Esophagus squamous epithelium (tissue), 5 donors: ENCODE measurements around the gene PROCA1. TPM values are rescaled to one million over a fixed set of nuclear protein-coding genes. Genes with fewer than 3 reads are reported as not detected.
A peak's percentile ranks its signal among the peaks of the same experiment; 100 is the strongest.

Source experiments
- DNase-seq: peaks from one replicate; lab custom pipeline; 2025; lab: John Stamatoyannopoulos, UW
- H3K27ac ChIP-seq, 4 donors: fragments of 200-600 bp; sonication (generic); one replicate each; pipeline ENCODE4 v1.5.1; 2016 to 2019; ENCODE audit warnings: mild to moderate bottlenecking in 1 of 4
- H3K27me3 ChIP-seq, 4 donors: fragments of 200-600 bp; sonication (generic); 1 replicate in 3 of 4; 2 replicates in 1 of 4; pipeline versions ENCODE4 v1.5.1 to v1.6.0; 2017 to 2021; ENCODE audit warnings: antibody characterized with exemption in 1 of 4
- H3K36me3 ChIP-seq, 3 donors: fragments of 200-600 bp; sonication (generic); one replicate each; pipeline ENCODE4 v1.5.1; 2016 to 2019
- H3K4me1 ChIP-seq, 3 donors: fragments of 200-600 bp; sonication (generic); one replicate each; pipeline ENCODE4 v1.5.1; 2017 to 2019
- H3K4me3 ChIP-seq, 4 donors: fragments of 200-600 bp; sonication (generic); 1 replicate in 3 of 4; 2 replicates in 1 of 4; pipeline ENCODE4 v1.5.1; 2016 to 2019; ENCODE audit warnings: mild to moderate bottlenecking in 2 of 4, moderate library complexity in 1 of 4
- H3K9me3 ChIP-seq, 3 donors: fragments of 200-600 bp; sonication (generic); one replicate each; pipeline ENCODE4 v1.5.1; 2016 to 2019
- POLR2A ChIP-seq, 4 donors: fragments of 450-650 bp; IDR thresholded peaks; one replicate each; pipeline ENCODE4 v1.6.1; 2017; ENCODE audit warnings: antibody characterized with exemption in 4 of 4, mild to moderate bottlenecking in 4 of 4, moderate library complexity in 3 of 4
- WGBS, 2 donors: methylation state at CpG; one replicate each; pipeline ENCODE4 v1.1.5; 2018; 5-methylcytosine and 5-hydroxymethylcytosine counted together
- intact Hi-C: fragments of 100-400 bp; cut with DNase I; formaldehyde crosslinking; loops from one replicate; pipeline ENCODE4 v1.15.0; 2022
- total RNA-seq, 4 donors: library from RNA; depleted of rRNA; stranded (reverse); fragments of >200 nt; gene quantifications; one replicate each; pipeline ENCODE4 v1.1.0, GENCODE V29; 2016
- TF ChIP-seq, protein P1 (sequence below), 6 experiments: fragments of 450-650 bp in 4 of 6; fragments of 200-600 bp in 2 of 6; sonication (generic) in 2 of 6; IDR thresholded peaks; one replicate each; pipeline ENCODE4 v1.5.1; 2016 to 2019; ENCODE audit warnings: antibody characterized with exemption in 6 of 6, mild to moderate bottlenecking in 4 of 6, moderate library complexity in 4 of 6
- donor health status: DM: yes; HTN: yes; CAD: no.

Gene PROCA1, protein sequence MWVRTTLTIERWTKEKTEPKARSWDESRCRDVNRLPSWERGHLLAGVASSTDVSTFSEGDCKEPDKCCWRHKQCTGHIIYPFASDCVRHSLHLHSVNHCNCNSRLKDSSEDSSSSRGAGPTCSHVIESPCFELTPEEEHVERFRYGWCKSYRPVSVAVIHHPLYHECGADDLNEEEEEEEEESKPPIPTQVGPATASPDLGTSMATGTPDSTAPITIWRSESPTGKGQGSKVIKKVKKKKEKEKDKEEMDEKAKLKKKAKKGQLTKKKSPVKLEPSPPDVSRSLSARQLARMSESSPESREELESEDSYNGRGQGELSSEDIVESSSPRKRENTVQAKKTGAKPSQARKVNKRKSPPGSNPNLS
- 1 to 10 TPM in 1 of 4 donors, under 1 TPM in 2, not detected in 1; 0.48 to 1.1 (median 0.64) TPM for total RNA-seq

DNA sequence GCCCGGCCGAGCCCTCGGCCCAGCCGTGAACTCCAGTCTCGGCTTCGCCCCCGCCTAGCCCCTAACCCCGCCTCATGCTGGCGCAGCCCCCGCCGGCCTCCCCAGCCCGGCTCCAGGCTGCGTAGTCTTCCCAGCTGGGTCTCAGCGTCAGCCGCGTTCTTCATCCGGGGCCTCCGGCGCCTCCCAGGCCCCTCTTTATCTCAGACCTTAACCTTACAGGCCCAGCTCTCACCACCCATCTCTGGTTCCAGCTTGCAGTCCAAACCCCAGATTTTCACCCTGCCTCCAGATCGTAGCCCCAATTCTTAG, at the start of gene PROCA1:
TSS of gene PROCA1 (minus strand) at position 166 of the 309 bp plus-strand sequence. CDS start 228 bp downstream, outside the sequence.
- no peak for DNase-seq
- 5 to 12% methylated on average over 15 to 17 of the region's 20 CpGs for WGBS, 2 donors
- Histone ChIP-seq H3K27ac (peak within 1 kb of the TSS; percentile 88 to 92 (median 90)), H3K4me1 (peaks cover 14 to 51% (median 15%) of the 10 kb centered on the region in 3 donors), H3K9me3 (no peaks in the 10 kb centered on the region), H3K36me3 (peaks cover 0 to 25% (median 0%) of the 10 kb centered on the region in 3 donors), H3K27me3 (peaks cover 0 to under 1% (median 0%) of the 10 kb centered on the region in 4 donors), H3K4me3 (peak within 1 kb of the TSS; percentile 56 to 79 (median 72))
- intact Hi-C loops = no loop called here
- no peak for TF ChIP-seq POLR2A (IDR thresholded peaks at IDR 0.05)
- TF ChIP-seq, protein P1, sequence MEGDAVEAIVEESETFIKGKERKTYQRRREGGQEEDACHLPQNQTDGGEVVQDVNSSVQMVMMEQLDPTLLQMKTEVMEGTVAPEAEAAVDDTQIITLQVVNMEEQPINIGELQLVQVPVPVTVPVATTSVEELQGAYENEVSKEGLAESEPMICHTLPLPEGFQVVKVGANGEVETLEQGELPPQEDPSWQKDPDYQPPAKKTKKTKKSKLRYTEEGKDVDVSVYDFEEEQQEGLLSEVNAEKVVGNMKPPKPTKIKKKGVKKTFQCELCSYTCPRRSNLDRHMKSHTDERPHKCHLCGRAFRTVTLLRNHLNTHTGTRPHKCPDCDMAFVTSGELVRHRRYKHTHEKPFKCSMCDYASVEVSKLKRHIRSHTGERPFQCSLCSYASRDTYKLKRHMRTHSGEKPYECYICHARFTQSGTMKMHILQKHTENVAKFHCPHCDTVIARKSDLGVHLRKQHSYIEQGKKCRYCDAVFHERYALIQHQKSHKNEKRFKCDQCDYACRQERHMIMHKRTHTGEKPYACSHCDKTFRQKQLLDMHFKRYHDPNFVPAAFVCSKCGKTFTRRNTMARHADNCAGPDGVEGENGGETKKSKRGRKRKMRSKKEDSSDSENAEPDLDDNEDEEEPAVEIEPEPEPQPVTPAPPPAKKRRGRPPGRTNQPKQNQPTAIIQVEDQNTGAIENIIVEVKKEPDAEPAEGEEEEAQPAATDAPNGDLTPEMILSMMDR (IDR thresholded peaks at IDR 0.05) = no peak

DNA sequence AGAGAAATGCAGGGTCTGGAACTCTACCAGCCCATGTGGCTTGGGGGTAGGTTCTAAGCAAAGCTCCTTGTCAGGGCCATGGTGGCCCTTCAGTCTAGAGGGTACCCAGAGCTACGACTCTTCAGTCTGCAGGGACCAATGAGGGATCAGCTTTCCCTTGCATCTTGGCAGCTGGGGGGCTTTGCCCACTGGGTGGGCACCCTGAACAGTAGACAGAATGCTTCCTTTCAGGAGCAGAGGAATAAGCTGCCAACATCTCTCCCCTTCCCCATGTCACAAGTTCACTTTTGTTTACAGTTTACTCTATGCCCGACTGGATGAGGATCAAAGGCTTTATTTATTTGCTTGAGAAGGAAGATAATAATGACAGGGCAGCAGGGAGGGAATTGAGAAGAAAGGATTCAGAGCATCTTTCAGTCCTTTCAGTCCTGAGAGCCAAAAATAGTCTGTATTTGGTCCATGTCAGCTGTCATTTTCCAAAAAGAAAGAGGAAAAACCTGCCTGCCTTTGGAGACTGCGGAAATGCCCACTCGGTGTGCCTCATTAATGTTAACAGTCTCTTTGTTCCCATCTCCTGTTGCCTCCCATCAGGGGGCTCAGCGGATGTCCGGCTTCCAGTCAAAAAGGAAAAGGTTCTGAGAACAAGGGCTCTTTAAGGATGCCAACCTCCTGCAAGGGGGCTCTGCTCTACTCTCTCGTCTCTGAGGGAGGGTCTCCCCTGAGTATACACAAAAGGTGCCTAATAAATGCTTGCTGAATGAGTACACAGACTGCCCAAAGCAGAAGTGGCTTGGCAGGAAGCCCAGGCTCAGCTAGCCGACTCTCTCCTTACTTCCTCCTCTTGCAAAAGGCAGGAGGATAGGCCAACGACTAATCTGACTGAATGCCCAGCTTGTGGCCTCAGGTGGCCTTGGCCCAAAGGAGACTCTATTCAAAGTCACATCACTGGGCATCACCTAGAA, 49.2 kb upstream of the PROCA1 start:
- intact Hi-C loops = loop anchor here (10.0 kb wide), 2 partner anchors 84 to 154 kb away; partner anchors contain the start of gene FAM222B
- Histone ChIP-seq H3K27me3 (no peaks in the 10 kb centered on the region), H3K27ac (peak overlapping the region in 1 of 4 donors; percentile 39), H3K4me1 (peaks cover 5 to 37% (median 7%) of the 10 kb centered on the region in 3 donors), H3K36me3 (peaks cover 9 to 67% (median 13%) of the 10 kb centered on the region in 3 donors), H3K4me3 (no peak overlapping the region), H3K9me3 (no peaks in the 10 kb centered on the region)
- WGBS, 2 donors = 40 to 46% methylated on average over 8 to 9 of the region's 9 CpGs
- DNase-seq = no peak
- no peak for TF ChIP-seq POLR2A (IDR thresholded peaks at IDR 0.05)
- TF ChIP-seq, protein P1 (IDR thresholded peaks at IDR 0.05) = no peak

DNA sequence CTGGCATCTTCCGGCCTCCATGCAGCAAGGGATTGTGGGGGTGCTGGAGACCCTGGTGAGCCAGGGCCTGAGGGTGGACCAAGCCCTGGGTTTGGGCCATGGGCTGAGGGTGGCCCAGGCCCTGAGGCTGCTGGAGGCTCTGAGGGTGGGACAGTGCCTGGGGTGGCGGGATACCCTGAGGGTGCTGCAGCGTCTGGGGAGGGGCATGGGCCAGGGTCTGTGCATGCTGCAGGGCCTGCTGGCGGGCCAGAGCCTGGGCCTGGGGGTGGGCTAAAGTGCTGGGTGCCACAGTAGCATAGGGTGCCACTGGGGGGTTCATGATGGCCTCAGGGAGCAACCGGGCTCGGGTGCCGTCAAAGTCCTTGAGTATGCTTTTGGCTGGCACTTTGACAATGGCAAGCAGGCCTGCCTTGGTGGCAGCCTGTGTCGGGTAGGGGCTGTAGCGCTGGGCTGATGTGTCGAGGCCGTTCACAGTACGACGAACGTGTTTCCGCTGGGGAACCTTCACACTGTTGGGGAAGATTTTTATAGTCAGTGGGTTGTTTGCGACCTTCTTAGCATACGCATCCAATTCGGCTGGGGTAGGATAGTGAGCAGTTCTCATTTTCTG, 47.7 kb upstream of the PROCA1 start:
- no peaks in the 10 kb centered on the region for H3K9me3 ChIP-seq

DNA sequence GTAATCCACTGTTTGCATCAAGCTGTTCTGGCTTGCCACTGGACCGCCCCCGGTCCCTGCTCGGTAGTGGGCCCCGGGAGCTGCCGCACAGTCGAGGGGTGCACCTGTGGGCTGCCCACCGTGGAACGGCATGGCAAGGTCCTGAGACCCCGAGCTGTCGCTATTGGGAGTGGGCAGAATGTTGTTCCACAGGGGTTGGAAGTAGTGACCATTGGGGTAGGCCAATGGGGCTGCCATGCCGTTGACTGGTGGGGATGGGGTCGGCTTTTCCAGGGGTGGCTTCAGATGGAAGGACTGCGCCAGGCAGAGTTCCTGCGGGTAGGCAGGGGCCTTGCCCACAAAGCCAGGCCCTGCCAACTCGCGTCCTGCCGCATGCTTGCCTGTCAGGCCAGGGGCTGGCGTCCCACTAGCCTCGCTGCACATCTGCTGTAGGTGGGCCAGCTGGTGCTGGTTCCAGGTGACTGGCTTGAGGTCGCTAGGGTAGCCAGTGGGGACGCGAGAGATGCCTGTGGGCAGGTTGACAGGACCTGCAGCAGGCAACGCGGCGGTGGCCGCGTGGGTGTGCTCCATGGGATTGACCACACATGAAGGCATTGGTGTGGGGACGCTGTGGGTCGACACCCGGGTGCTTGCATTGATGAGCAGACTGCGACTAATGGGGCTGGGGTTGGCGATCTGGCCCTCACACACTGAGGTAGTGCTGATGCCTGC, 46.9 kb upstream of the PROCA1 start:
- no peak for DNase-seq
- Histone ChIP-seq H3K36me3 (peaks cover 9 to 49% (median 13%) of the 10 kb centered on the region in 3 donors), H3K27ac (no peak overlapping the region)

More for the DNA sequence above, 47.7 kb upstream of the PROCA1 start:
- intact Hi-C loops = no loop called here
- Histone ChIP-seq H3K27me3 (no peaks in the 10 kb centered on the region), H3K27ac (no peak overlapping the region), H3K36me3 (peaks cover 9 to 52% (median 13%) of the 10 kb centered on the region in 3 donors), H3K4me3 (no peak overlapping the region), H3K4me1 (peaks cover 5 to 51% (median 7%) of the 10 kb centered on the region in 3 donors)
- no peak for DNase-seq
- TF ChIP-seq POLR2A (IDR thresholded peaks at IDR 0.05) = no peak
- TF ChIP-seq, protein P1 (IDR thresholded peaks at IDR 0.05) = no peak
- 88 to 91% methylated on average over 4 to 10 of the region's 18 CpGs for WGBS, 2 donors

More for the DNA sequence above, 46.9 kb upstream of the PROCA1 start:
- 82 to 97% methylated on average over 14 to 17 of the region's 32 CpGs for WGBS, 2 donors
- intact Hi-C loops = no loop called here
- H3K4me1 ChIP-seq = peaks cover 5 to 47% (median 7%) of the 10 kb centered on the region in 3 donors
- TF ChIP-seq POLR2A (IDR thresholded peaks at IDR 0.05) = no peak
- TF ChIP-seq, protein P1 (IDR thresholded peaks at IDR 0.05) = no peak
- no peaks in the 10 kb centered on the region for H3K9me3 ChIP-seq
- H3K27me3 ChIP-seq = no peaks in the 10 kb centered on the region
- H3K4me3 ChIP-seq = no peak overlapping the region
